Colon (tissue), 2 donors: ENCODE results near the gene RAP2B.
"Not testable (repeated sequence)": the region's sequence is repeated elsewhere in the genome, so short reads cannot be mapped to it uniquely, and the experiment has no call there.

ENCODE experiments used
- FAIRE-seq: peaks from 2 replicates; lab custom pipeline; 2012; peaks lifted over from hg19 to GRCh38; lab: Jason Lieb, UNC
- donor health status: control.
- donor health status: control.

The RAP2B gene

GRCh38 chr3:153161714-153162512 lies at the start of gene RAP2B:
TSS of gene RAP2B (plus strand) at chr3:153162226. CDS start at chr3:153162694, 468 bp downstream.
- FAIRE-seq, result no peak

DNA sequence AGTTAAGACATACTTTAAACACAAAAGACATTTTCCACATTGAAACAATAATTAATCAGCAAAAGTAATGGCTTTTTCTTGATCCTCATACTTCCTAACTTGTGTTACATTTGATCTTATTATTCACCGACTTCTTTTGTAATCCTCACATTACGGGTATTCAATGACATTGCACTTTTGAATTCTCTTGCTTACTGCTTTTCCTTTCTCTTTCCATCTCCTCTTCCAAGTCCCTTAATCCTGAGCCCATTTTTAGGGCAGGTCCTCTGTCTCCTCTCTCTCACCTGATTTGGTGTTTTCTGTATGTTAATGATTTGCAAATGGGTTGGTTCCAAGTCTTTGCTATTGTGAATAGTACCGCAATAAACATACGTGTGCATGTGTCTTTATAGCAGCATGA lies 48.5 kb upstream of the RAP2B start:
- FAIRE-seq, result no peak

DNA sequence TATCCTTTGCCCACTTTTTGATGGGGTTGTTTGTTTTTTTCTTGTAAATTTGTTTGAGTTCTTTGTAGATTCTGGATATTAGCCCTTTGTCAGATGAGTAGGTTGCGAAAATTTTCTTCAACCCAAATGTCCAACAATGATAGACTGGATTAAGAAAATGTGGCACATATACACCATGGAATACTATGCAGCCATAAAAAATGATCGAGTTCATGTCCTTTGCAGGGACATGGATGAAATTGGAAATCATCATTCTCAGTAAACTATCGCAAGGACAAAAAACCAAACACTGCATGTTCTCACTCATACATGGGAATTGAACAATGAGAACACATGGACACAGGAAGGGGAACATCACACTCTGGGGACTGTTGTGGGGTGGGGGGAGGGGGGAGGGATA lies 47.8 kb upstream of the RAP2B start:
- FAIRE-seq, result not testable (repeated sequence)

DNA sequence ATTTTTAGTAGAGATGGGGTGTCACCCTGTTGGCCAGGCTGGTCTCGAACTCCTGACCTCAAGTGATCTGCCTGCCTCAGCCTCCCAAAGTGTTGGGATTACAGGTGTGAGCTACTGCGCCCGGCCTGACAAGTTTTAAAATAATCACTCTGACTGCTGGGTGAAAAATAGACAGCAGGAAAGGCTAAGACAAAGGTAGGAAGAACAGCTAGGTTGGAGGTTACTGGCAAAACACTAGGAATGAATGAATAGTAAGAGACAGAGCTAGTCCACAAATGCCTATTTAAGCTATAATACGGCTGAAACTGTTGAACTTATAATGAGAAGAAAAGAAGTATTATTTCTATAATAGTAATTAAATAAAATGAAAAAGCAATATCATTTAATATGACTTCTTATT lies 46.7 kb upstream of the RAP2B start:
- no peak for FAIRE-seq

GRCh38 chr3:153127788-153128187 lies 34.2 kb upstream of the RAP2B start:
- FAIRE-seq, result no peak

DNA sequence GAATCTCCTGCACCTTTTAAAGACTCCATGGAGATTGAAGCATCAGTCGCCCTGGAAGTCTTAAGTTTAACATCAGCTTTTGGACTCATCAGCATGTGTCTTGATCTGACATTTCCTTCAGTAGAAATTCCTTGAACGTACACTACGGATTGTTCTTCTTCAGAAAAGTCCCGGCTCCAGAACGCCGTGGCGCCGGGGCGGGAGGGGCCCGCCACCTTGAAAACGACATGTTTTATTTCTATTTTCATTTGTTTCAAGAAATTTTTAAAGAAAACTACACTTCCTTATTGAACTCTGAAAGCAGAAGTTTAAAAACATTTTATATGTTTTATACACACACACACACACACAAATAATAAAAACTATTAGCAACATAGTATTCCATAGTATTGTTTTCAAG lies 32.6 kb upstream of the RAP2B start:
- no peak for FAIRE-seq

DNA sequence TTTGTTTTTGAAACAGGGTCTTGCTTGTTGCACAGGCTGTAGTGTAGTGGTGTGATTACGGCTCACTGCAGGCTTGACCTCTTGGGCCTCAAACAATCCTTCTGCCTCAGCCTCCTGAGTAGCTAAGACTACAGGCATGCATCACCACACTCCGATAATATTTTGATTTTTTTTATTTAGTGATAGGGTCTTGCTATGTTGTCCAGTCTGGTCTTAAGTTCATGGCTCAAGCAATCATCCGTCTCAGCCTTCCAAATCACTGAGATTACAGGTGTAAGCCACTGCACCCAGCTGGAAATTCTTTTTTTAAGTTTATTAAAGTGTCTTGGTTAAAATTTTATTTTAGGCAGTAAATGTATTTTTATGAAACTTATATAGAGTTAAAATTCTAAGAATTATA lies 32.2 kb upstream of the RAP2B start:
- no peak for FAIRE-seq

DNA sequence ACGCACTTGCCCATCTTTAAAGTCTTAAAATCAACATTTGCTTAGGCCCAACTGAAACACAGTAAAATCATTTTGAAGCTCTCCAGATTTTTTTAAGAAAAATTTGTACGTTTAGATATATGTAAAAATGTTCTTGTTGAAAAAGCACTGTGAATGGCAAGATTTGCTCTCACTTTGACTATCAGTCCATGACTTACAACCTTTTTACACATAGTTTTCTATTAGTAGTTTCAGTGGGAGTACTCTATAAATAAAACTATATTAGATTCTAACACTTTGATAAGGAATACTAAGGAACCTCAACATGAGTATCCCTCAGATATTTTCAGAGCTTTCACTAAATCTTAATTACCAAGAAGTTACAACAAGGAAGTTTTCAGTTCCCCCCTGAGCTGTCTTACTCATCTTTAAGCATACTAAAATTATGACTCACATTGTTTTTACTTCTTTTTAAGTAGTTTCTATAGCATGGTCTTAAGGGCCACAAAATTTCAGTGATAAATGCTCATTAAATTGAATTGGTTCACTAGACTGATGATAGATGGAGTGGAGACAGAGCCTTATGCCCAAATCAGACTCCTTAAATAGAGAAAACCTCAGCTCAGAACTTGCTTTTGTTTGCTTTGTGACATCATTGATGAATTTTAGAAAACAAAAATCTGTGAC lies 31.6 kb upstream of the RAP2B start:
- no peak for FAIRE-seq

DNA sequence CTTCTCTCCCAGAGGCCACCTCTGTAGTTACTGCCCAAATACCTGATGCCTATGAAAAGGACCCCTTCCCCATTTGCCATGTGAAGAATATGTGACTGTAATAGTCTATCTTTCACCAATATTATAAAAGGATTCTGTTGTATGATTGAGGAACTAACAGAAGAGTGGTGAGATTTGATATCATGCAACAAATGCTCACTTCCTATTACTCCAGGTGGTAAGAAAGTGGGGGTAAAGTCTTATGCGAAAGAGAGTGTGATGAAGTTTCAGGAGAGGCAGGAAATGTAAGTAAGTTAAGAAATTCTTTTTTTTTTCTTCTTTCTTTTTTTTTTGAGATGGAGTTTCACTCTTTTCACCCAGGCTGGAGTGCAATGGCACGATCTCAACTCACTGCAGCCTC lies 24.4 kb upstream of the RAP2B start:
- FAIRE-seq, result no peak

DNA sequence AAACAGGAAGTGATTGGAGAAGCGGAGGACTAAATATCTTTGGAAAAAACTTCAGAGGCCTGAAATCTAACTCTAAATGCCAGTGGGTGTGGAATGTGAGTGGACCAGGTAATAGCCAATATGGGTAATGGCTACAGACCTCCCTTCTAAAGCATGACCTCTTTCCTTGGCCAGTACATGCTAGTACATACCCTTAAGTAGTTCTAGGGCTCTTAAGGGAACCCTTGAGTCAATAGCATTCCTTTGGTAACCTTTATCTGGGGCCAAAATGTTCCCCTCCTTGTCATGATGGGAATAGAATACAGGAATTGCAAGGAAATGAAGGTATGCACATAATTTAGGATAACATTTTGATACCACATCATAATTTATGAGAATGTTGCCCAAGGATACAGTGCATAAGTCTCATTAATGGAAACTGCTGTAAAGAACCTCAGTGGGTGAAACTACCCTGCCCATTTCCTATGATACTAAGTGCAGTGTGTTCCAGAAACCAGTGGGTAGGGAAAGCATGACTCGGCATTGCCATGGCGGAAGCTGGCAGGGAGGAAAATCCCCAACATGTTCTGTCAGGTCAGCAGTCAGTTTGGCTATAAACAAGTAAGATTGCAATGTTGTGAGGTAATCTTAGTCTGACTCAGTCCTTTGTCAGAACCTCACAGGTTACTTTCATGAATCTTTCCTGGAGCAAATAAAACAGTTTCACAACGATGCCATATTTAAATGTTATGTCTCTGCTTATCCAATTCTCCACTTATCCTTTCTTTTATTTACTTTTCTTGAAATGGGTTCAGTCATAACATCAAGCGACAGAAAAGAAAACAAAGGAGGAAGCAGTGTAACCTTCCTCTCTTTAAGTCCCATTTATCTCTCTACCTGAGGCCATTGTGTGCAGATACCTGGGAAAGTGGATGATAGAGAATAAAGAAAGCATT lies 23.5 kb upstream of the RAP2B start:
- FAIRE-seq, result no peak

- no peak for FAIRE-seq
These were observed 19.1 kb upstream of the RAP2B start for GRCh38 chr3:153142961-153143360.

DNA sequence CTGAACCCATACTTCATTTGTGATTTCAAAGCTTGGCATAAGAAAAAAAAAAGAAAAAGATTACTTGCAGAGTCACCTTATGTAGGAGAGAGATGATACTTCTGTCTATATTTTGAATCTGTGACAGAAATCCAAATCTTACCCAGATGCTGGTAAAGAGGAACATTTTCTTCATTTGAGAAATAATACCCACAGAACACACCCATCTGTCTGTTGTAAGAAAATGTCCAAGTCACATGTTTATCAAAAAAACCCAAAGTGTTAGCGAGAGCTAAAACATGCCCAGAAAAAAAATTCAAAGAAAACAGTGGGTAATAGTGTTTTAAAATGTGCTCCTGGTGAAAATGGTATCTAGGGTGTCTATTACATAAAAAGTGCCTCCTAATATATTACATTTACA lies 18.0 kb upstream of the RAP2B start:
- no peak for FAIRE-seq

DNA sequence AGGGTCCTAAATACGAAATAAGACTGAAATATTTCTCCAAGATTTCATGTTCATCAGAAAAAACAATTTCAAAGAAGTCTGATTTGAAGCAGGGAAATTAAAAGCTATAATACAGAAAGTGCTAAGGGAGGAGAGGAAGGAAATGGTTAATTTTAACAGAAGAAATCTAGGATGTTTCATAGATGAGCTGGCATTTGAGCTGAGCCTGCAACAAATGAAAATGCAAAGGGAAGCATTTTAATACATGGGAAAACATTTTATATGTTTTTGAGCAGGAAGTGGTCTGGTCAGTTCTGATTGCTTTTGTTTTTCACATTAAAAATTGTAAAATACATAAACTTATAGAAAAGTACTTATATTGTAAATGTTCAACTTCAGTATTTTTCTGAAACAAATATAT lies 17.2 kb upstream of the RAP2B start:
- FAIRE-seq, result no peak

- no peak for FAIRE-seq
These were observed 16.6 kb upstream of the RAP2B start for GRCh38 chr3:153145454-153145853.

DNA sequence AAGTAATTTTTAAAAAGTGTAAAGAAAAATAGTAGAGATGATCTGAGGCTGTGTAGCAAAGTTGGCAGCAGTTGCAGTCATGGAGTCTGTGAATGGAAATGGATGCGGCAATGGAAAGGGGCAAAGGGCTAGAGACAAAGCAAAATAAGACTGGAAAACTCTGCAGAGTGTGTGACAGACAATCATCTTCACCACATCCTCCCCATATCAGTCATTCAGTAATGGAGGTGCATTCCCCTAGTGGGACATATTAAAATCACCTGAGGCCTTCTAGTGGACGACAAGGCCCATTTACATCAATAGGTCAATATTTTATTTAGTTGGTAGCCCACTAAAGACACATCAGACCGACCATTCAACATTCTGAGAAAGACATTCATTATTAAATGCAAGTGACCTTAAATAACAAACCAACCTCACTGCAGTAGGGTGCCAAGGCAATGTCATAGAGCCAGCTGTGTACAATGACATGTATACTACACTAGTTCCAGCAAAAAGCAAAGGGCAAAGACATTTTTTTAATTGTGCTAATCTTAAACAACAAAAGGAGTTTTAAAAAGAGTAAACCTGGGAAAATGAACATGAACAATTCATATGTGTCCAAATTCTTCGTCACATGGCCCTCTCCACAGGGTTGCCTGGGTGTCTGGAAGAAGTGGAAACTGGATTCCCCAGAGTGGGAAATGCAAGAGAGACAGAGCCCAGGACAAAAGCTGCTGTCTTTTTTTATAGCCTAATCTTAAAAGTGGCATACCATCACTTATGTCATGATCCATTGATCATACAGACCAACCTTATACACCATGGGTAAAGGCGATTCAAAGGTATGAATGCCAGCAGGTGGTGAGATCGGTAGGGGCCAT lies 15.6 kb upstream of the RAP2B start:
- FAIRE-seq, result no peak

GRCh38 chr3:153150991-153151390 lies 11.0 kb upstream of the RAP2B start:
- no peak for FAIRE-seq

DNA sequence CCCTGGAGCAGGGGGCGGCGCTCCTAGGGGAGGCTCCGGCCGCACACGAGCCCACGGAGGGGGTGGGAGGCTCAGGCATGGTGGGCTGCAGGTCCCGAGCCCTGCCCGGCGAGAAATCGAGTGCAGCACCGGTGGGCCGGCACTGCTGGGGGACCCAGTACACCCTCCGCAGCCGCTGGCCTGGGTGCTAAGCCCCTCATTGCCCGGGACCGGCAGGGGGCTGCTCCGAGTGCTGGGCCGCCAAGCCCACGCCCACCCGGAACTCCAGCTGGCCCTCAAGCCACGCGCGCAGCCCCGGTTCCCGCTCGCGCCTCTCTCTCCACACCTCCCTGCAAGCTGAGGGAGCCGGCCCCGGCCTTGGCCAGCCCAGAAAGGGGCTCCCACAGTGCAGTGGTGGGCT lies 6.2 kb upstream of the RAP2B start:
- not testable (repeated sequence) for FAIRE-seq

DNA sequence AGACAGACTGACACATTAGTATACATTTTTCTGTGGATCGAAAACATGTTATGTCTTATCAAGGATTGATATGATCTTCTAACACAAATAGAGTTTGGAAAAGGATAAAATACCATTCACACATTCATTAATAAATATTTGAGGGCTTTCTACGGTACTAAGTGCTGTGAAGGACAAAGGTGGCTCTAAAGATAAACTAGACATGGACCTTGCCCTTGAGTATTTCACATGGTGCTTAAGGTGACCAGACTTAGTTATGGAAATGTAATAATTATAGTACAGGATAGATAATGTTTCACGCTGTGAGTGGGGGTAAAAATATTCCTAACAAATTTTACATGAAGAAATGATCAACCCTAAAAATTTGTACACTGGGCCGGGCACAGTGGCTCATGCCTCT lies 3.8 kb upstream of the RAP2B start:
- FAIRE-seq, result no peak

DNA sequence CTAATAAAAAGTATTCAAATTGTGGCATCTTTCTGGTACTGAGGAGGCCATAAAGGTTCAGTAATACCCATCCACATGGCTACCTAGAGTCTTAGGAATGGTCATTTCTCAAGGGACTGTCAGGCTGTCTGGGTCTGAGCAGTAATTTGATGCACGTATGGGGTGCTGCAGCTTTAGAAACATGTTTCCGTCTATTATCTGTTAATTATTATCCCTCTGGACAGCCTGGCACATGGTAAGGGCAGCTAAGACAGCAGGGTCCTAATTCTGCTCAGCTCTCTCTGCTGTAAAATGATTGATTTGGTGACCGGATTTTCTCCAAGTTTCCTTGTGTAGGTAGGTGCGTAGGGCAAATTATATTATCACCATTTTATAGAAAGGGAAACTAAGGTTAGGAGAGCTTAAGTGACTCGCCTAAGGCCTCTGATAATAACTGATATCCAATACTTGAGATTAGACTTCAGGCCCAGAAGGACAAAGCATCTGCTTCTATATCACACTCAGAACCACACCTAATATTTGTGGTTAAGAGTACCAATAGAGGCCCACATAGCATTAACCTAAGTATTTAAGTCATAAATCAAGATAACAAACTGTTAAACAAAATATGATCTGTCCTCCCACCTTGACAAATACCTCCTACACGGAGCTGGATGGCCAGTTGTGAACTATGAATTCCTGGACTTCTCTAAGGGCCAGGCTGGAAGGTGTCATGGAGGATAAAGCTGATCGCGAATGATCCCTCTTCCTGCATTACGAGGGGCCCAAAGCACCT lies 2.9 kb upstream of the RAP2B start:
- no peak for FAIRE-seq

DNA sequence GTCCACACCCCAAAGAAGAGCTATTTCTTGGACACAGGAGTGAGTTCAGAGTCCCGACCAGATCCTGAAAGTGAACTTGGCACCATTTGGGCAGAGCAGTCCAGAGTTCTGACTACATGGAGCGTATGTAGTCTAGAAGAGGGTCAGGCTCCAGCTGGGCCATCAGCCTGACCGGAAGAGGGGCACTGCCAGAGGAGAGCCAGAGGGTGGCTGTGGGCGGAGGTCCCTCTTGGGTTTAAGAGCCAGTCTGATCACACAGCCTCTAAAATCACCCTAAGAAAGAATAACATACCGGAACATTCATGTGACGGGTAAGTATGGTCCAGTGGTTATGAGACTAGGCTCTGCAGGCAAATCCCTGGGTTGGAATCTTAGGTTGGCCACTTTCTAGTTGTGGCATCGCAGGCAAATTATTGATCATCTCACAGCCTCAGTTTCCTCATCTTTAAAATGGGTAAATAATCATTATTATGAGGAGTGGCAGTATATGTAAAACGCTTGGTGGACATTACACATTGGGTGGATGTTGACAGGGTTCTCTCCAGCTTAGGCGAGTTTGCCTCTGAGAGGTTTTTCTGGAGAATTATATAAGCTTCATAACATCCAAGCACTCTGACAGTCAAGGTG lies 2.1 kb upstream of the RAP2B start:
- FAIRE-seq, result no peak
